Neural cell (in vitro differentiated cells): ENCODE measurements around the gene TMCC2.

ENCODE experiments used
- EP300 ChIP-seq: fragments of 450-650 bp; conservative IDR thresholded peaks from 2 replicates; pipeline ENCODE4 v1.6.1; 2014; ENCODE audit warnings: antibody characterized with exemption, mild to moderate bottlenecking, moderate library complexity; ENCODE audit not compliant: poor library complexity, severe bottlenecking
- EZH2 ChIP-seq: fragments of 200-600, 300-800 bp; shearing (Covaris generic), sonication (generic); IDR thresholded peaks from 2 replicates; pipeline ENCODE4 v1.6.1; 2014; ENCODE audit warnings: antibody characterized with exemption, low read length, borderline replicate concordance, mild to moderate bottlenecking; ENCODE audit not compliant: insufficient read depth, poor library complexity, severe bottlenecking
- POLR2AphosphoS5 ChIP-seq: IDR thresholded peaks from 2 replicates; pipeline ENCODE4 v1.6.1; 2012
- RAD21 ChIP-seq: fragments of 450-650 bp; conservative IDR thresholded peaks from 2 replicates; pipeline ENCODE4 v1.6.1; 2014; ENCODE audit warnings: antibody characterized with exemption, mild to moderate bottlenecking, moderate library complexity
- REST ChIP-seq: IDR thresholded peaks from 2 replicates; pipeline ENCODE4 v1.6.1; 2012; ENCODE audit warnings: borderline replicate concordance
- SMC3 ChIP-seq: fragments of 450-650 bp; conservative IDR thresholded peaks from 2 replicates; pipeline ENCODE4 v1.6.1; 2014; ENCODE audit warnings: antibody characterized with exemption, mild to moderate bottlenecking, moderate library complexity; ENCODE audit not compliant: poor library complexity
- TF ChIP-seq, protein P1 (sequence below): fragments of 450-650 bp; IDR thresholded peaks from 2 replicates; pipeline ENCODE4 v1.5.1; 2014; ENCODE audit warnings: antibody characterized with exemption, mild to moderate bottlenecking, moderate library complexity; ENCODE audit not compliant: poor library complexity, severe bottlenecking

GRCh38 chr1:205313563-205314308, 86.0 kb downstream of the TMCC2 start:
- TF ChIP-seq EZH2 = no peak
- TF ChIP-seq POLR2AphosphoS5 = peak; percentile 61
- no peak for TF ChIP-seq EP300
- TF ChIP-seq, protein P1, sequence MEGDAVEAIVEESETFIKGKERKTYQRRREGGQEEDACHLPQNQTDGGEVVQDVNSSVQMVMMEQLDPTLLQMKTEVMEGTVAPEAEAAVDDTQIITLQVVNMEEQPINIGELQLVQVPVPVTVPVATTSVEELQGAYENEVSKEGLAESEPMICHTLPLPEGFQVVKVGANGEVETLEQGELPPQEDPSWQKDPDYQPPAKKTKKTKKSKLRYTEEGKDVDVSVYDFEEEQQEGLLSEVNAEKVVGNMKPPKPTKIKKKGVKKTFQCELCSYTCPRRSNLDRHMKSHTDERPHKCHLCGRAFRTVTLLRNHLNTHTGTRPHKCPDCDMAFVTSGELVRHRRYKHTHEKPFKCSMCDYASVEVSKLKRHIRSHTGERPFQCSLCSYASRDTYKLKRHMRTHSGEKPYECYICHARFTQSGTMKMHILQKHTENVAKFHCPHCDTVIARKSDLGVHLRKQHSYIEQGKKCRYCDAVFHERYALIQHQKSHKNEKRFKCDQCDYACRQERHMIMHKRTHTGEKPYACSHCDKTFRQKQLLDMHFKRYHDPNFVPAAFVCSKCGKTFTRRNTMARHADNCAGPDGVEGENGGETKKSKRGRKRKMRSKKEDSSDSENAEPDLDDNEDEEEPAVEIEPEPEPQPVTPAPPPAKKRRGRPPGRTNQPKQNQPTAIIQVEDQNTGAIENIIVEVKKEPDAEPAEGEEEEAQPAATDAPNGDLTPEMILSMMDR = no peak
- TF ChIP-seq REST = peak; percentile 62
- TF ChIP-seq RAD21 = no peak
- TF ChIP-seq SMC3 = peak; percentile 22
